ENCODE measurements around the gene OSM.

- no peak for TF ChIP-seq CTCF (IDR thresholded peaks at IDR 0.05; ENCODE audit: extremely low read depth in 1 of 2, insufficient read depth in 1 of 2, low read depth in 1 of 2, low read length in 2 of 2)
- TF ChIP-seq FOS (IDR thresholded peaks at IDR 0.05; ENCODE audit: borderline replicate concordance, insufficient read depth, low read length): no peak
- TF ChIP-seq POLR2AphosphoS5 (IDR thresholded peaks at IDR 0.05; ENCODE audit: insufficient read depth, low read depth, low read length): no peak
- TF ChIP-seq POLR2A (IDR thresholded peaks at IDR 0.05; ENCODE audit: low read depth, low read length): no peak
- no peak for TF ChIP-seq EZH2 (IDR thresholded peaks at IDR 0.05; ENCODE audit: borderline replicate concordance, low read depth, low read length, severe bottlenecking)
- TF ChIP-seq JUN (IDR thresholded peaks at IDR 0.05; ENCODE audit: borderline replicate concordance, insufficient read depth, insufficient read length, low read depth): no peak
- no peak for TF ChIP-seq MYC (IDR thresholded peaks at IDR 0.05; ENCODE audit: low read depth, low read length)
- TF ChIP-seq MAX (IDR thresholded peaks at IDR 0.05; ENCODE audit: insufficient read depth, insufficient read length): no peak
Observed at GRCh38 chr22:30279046-30279788, 12.6 kb upstream of the OSM start.

Data from endothelial cell of umbilical vein (primary cell).